ENCODE results near the gene KRTAP5-5. TPM values are rescaled to one million over a fixed set of nuclear protein-coding genes. Genes with fewer than 3 reads are reported as not detected.

Gene KRTAP5-5
- total RNA-seq, 1 experiment from 2014 or later: not detected

DNA sequence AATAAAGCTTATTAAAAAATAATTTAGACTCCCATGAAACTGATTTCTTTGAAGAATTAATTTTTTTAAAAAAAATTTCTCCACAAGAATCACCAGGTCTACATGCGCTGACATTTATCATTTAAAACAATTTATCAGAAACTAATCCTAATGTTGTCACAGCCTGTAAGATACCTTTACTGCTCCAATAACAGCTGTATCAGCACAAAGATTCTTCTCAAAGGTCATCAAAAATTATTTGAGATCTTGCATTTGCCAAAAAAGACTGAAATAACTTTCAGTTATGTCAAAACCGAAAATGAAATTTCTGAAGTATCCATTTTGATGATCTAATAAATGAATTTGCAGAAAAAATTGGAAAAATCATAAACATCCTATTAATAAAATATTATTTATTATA, 8.1 kb downstream of the KRTAP5-5 start:
- H3K9me3 Mint-ChIP-seq: no peaks in the 10 kb centered on the region
- Histone ChIP-seq H2BK12ac (ENCODE audit: insufficient read length, low read depth, low read length) (no peak overlapping the region), H2AK5ac (ENCODE audit: insufficient read length, low read length) (no peak overlapping the region), H2BK20ac (ENCODE audit: low read depth, low read length, poor library complexity, severe bottlenecking) (no peak overlapping the region), H4K20me1 (ENCODE audit: control insufficient read depth, insufficient read depth, insufficient read length) (no peaks in the 10 kb centered on the region), H4K5ac (ENCODE audit: insufficient read length, low read depth, low read length) (no peak overlapping the region), H3T11ph (ENCODE audit: low read length) (no peak overlapping the region), H4K8ac (replicated peaks; ENCODE audit: insufficient read length, low read depth, low read length) (no peak overlapping the region), H3K4me1 (ENCODE audit: insufficient read depth, low read length) (no peaks in the 10 kb centered on the region; the same call in 1 of the 2 replicates), H3K27ac (ENCODE audit: insufficient read length, low read depth, low read length) (no peak overlapping the region), H2BK120ac (ENCODE audit: low read depth, low read length, poor library complexity, severe bottlenecking) (no peak overlapping the region), H3K18ac (ENCODE audit: insufficient read length, low read depth, low read length) (no peak overlapping the region), H3K79me1 (ENCODE audit: insufficient read depth, low read depth, low read length, poor library complexity, severe bottlenecking) (no peaks in the 10 kb centered on the region), H3K14ac (ENCODE audit: insufficient read depth, low read length) (no peak overlapping the region), H4K91ac (ENCODE audit: insufficient read length, low read depth, low read length) (no peak overlapping the region), H3K56ac (ENCODE audit: insufficient read length, low read depth, low read length) (no peak overlapping the region), H3K4ac (ENCODE audit: low read depth, low read length) (no peak overlapping the region), H2AFZ (ENCODE audit: low read length) (no peak overlapping the region), H3K4me2 (ENCODE audit: insufficient read depth, insufficient read length, low read length) (no peak overlapping the region), H3K23ac (ENCODE audit: insufficient read length, low read depth, low read length) (no peak overlapping the region), H3K9me3 (ENCODE audit: control insufficient read depth, low read depth, low read length) (no peaks in the 10 kb centered on the region), H3K27me3 (ENCODE audit: insufficient read depth, low read length) (no peaks in the 10 kb centered on the region), H3K9ac (ENCODE audit: extremely low read depth, insufficient read length, low read length) (no peak overlapping the region), H3K79me2 (ENCODE audit: insufficient read depth, low read length) (no peaks in the 10 kb centered on the region), H2BK15ac (ENCODE audit: low read depth, low read length) (no peak overlapping the region), H2BK5ac (ENCODE audit: insufficient read length, low read length) (no peak overlapping the region), H3K23me2 (ENCODE audit: insufficient read length, low read depth, low read length, poor library complexity, severe bottlenecking) (no peaks in the 10 kb centered on the region)
- H3K4me3 Mint-ChIP-seq: no peak overlapping the region
- H3K27me3 Mint-ChIP-seq (ENCODE audit: low read depth): peaks cover 42% of the 10 kb centered on the region
- H3K36me3 Mint-ChIP-seq (ENCODE audit: insufficient read depth in 1 of 3, low read depth in 3 of 3): no peaks in the 10 kb centered on the region
- no CpG with 5 or more reads among the region's 2 CpGs for WGBS (ENCODE audit: extremely low coverage, insufficient read length, low lambda C conversion rate)
- no peak for DNase-seq
- no peak overlapping the region for H3K27ac Mint-ChIP-seq
- peaks cover 5% of the 10 kb centered on the region in 2 experiments for H3K4me1 Mint-ChIP-seq
- TF ChIP-seq, protein P1, sequence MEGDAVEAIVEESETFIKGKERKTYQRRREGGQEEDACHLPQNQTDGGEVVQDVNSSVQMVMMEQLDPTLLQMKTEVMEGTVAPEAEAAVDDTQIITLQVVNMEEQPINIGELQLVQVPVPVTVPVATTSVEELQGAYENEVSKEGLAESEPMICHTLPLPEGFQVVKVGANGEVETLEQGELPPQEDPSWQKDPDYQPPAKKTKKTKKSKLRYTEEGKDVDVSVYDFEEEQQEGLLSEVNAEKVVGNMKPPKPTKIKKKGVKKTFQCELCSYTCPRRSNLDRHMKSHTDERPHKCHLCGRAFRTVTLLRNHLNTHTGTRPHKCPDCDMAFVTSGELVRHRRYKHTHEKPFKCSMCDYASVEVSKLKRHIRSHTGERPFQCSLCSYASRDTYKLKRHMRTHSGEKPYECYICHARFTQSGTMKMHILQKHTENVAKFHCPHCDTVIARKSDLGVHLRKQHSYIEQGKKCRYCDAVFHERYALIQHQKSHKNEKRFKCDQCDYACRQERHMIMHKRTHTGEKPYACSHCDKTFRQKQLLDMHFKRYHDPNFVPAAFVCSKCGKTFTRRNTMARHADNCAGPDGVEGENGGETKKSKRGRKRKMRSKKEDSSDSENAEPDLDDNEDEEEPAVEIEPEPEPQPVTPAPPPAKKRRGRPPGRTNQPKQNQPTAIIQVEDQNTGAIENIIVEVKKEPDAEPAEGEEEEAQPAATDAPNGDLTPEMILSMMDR (conservative IDR thresholded peaks at IDR 0.05): no peak
